Vagina (tissue), 2 donors: ENCODE data around the gene MAD1L1. TPM values are rescaled to one million over a fixed set of nuclear protein-coding genes. Genes with fewer than 3 reads are reported as not detected.

Experiments
- DNase-seq, 2 donors: peaks; one replicate each; pipeline ENCODE4 v3.0.0-alpha.2; 2017; ENCODE audit errors: extremely low spot score in 2 of 2
- H3K27ac ChIP-seq: fragments of 200-600 bp; sonication (generic); one replicate; pipeline ENCODE4 v1.5.1; 2019
- H3K27me3 ChIP-seq: fragments of 200-600 bp; sonication (generic); one replicate; pipeline ENCODE4 v1.5.1; 2019
- H3K36me3 ChIP-seq, 2 donors: fragments of 200-600 bp; sonication (generic); one replicate each; pipeline ENCODE4 v1.5.1; 2017 to 2019
- H3K4me1 ChIP-seq: fragments of 200-600 bp; sonication (generic); one replicate; pipeline ENCODE4 v1.5.1; 2019
- H3K4me3 ChIP-seq, 2 donors: fragments of 200-600 bp; sonication (generic); 1 replicate in 1 of 2; 2 replicates in 1 of 2; pipeline ENCODE4 v1.5.1; 2016 to 2019
- H3K9me3 ChIP-seq: fragments of 200-600 bp; sonication (generic); one replicate; pipeline ENCODE4 v1.5.1; 2019
- POLR2A ChIP-seq, 2 donors: fragments of 450-650 bp; IDR thresholded peaks; one replicate each; pipeline ENCODE4 v1.6.1; 2017; ENCODE audit warnings: antibody characterized with exemption in 2 of 2, mild to moderate bottlenecking in 2 of 2, moderate library complexity in 2 of 2
- POLR2AphosphoS5 ChIP-seq, 2 donors: sonication (generic); formaldehyde crosslinking; IDR thresholded peaks; one replicate each; pipeline ENCODE4 v1.9.0; 2017; ENCODE audit warnings: antibody characterized with exemption in 2 of 2, mild to moderate bottlenecking in 2 of 2, low read depth in 1 of 2; ENCODE audit not compliant: insufficient read depth in 1 of 2
- intact Hi-C: fragments of 100-400 bp; cut with DNase I; formaldehyde crosslinking; loops from one replicate; pipeline ENCODE4 v1.15.1; 2023
- total RNA-seq: library from RNA; depleted of rRNA; stranded (reverse); fragments of >200 nt; gene quantifications from one replicate; pipeline ENCODE4 v1.2.3, GENCODE V29; 2016
- TF ChIP-seq, protein P1 (sequence below), 3 experiments: fragments of 450-650 bp in 2 of 3; fragments of 200-600 bp in 1 of 3; sonication (generic) in 1 of 3; IDR thresholded peaks; one replicate each; pipeline ENCODE4 v1.5.1; 2017 to 2019; ENCODE audit warnings: antibody characterized with exemption in 3 of 3, mild to moderate bottlenecking in 2 of 3, moderate library complexity in 2 of 3

Gene MAD1L1
- total RNA-seq, 1 donor from 2014 or later, result 62.4 TPM

DNA sequence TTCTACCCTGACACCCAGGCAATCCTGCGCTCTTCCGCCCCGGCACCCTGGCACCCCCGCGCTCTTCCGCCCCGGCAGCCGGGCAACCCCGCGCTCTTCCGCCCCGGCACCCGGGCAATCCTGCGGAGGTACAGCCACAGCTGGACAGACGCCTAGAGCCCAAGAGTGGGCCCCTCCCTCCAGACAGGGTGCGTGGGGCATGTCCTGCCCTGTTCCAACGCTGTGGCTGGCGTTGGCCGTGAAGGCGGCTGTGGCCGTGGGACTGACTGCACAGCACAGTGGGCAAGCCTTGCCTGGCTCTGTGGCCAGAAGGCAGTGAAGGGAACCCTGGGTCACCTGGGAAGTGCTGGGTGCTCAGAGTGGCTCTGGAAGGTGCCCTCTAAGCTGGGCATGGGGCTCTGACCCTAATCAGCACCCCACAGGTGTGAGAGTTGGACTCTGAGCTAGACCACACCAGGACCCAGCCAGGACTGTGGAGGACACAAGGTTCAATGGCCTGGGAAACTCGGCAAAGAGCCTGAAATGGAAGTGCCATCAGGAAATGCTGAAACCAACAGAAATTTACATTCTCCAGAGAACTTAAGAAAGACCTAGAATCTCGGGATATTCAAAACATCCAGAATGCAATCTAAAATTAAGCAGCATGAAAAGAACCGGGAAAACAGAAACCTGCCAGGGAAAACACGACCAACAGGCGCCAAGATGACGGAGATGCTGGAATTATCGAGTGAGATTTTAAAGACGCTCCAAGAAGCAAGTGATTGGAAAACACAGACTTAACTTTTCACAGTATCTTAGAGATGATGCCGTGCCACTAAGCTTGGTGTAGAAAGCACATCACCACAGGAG lies 309.1 kb downstream of the MAD1L1 start:
- TF ChIP-seq, protein P1, sequence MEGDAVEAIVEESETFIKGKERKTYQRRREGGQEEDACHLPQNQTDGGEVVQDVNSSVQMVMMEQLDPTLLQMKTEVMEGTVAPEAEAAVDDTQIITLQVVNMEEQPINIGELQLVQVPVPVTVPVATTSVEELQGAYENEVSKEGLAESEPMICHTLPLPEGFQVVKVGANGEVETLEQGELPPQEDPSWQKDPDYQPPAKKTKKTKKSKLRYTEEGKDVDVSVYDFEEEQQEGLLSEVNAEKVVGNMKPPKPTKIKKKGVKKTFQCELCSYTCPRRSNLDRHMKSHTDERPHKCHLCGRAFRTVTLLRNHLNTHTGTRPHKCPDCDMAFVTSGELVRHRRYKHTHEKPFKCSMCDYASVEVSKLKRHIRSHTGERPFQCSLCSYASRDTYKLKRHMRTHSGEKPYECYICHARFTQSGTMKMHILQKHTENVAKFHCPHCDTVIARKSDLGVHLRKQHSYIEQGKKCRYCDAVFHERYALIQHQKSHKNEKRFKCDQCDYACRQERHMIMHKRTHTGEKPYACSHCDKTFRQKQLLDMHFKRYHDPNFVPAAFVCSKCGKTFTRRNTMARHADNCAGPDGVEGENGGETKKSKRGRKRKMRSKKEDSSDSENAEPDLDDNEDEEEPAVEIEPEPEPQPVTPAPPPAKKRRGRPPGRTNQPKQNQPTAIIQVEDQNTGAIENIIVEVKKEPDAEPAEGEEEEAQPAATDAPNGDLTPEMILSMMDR (IDR thresholded peaks at IDR 0.05), result no peak
- TF ChIP-seq POLR2A (IDR thresholded peaks at IDR 0.05), result no peak
- TF ChIP-seq POLR2AphosphoS5 (IDR thresholded peaks at IDR 0.05; ENCODE audit: insufficient read depth in 1 of 2, low read depth in 1 of 2), result no peak
- intact Hi-C loops, result no loop called here
- H3K36me3 ChIP-seq, result no peaks in the 10 kb centered on the region

DNA sequence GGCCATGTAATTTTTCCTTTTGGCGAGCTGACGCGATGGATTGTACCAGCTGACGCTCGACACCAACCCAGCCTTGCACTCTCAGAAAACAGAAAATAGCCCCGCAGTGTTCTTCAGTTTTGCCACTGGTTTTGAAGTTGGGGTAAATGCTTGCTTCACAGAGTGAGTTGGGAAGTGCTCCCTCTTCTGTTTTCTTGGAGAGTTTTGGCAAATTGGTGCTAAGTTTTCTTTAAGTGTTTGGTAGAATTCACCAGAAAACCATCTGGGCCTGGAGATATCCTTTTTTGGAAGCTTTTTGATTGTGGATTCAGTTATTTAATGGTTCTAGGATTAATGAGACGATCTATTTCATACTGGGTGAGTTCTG lies 309.9 kb downstream of the MAD1L1 start:
- no peaks in the 10 kb centered on the region for H3K27me3 ChIP-seq
- H3K4me3 ChIP-seq, result no peak overlapping the region
- H3K4me1 ChIP-seq, result peaks cover 15% of the 10 kb centered on the region
- DNase-seq, result no peak
- peak overlapping the region; percentile 63 for H3K27ac ChIP-seq
- intact Hi-C loops, result no loop called here
- no peaks in the 10 kb centered on the region for H3K36me3 ChIP-seq
- no peaks in the 10 kb centered on the region for H3K9me3 ChIP-seq
- TF ChIP-seq POLR2A (IDR thresholded peaks at IDR 0.05), result no peak
- TF ChIP-seq, protein P1 (IDR thresholded peaks at IDR 0.05), result no peak
- no peak for TF ChIP-seq POLR2AphosphoS5 (IDR thresholded peaks at IDR 0.05; ENCODE audit: insufficient read depth in 1 of 2, low read depth in 1 of 2)

More for the DNA sequence above, 309.1 kb downstream of the MAD1L1 start:
- H3K27me3 ChIP-seq, result no peaks in the 10 kb centered on the region
- DNase-seq, result no peak
- no peaks in the 10 kb centered on the region for H3K9me3 ChIP-seq
- H3K4me1 ChIP-seq, result peaks cover 14% of the 10 kb centered on the region
- peak overlapping the region; percentile 13 for H3K27ac ChIP-seq
- H3K4me3 ChIP-seq, result no peak overlapping the region

DNA sequence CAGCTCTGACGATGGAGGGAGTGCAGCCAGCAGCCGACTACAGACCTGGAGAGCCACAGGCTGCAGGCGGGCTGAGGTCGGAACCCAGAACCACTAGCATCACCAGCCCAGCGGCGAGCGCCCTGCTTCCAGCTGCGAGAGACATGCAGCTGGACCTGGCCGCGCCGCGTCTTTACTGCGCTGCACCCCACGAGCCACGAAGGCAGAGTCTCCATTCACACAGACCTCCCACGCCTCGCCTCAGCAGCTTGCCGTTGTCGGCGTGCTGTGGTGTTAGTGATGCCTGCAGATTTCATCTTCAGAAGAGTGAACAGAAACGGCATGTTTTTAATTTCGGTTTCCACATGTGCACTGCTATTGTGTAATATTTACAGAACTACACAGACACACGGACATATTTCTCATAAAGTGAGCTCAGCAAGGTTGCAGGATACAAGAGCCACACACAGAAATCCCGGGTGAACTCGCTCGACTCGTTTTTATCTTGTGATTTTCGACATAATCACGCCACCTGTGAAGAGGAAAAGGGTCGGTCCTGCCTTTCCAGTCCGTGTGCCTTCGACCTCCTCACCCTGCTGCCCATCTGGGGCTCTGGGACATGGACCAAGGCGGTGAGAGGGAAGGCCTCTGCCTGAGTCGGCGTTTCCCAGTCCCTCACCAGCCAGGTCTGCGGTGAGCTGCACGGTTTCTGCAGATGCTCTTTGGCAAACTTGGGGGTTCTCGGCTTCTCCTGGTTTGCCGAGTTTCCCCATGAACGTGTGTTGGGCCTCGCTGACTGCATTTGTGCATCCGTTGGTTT lies 310.5 kb downstream of the MAD1L1 start:
- peak overlapping the region in 1 of 2 donors; percentile 9 for H3K4me3 ChIP-seq

DNA sequence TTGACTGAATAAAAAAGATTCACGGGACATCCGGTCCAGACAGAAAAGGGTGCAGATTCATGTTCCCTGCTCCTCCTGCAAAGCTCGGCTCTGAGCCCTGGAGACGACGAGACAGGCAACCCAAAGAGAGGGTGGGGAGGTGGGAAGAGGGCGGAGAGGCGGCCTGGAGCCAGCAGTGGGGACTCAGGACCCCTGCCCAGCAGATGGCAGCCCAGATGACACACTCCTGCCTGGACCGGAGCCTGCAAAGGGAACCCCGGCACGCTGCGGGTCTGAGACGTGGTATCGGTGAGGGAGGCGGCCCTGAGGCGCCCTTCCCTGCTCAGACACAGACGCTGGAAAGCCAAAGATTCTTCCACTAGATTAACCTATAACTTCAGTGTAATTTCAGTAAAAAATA lies 311.9 kb downstream of the MAD1L1 start:
- TF ChIP-seq POLR2AphosphoS5 (IDR thresholded peaks at IDR 0.05; ENCODE audit: insufficient read depth in 1 of 2, low read depth in 1 of 2) (no peak), POLR2A (IDR thresholded peaks at IDR 0.05) (no peak)
- TF ChIP-seq, protein P1 (IDR thresholded peaks at IDR 0.05), result no peak
- no peak overlapping the region for H3K27ac ChIP-seq
- H3K36me3 ChIP-seq, result no peaks in the 10 kb centered on the region
- no peaks in the 10 kb centered on the region for H3K27me3 ChIP-seq
- H3K9me3 ChIP-seq, result no peaks in the 10 kb centered on the region
- H3K4me3 ChIP-seq, result no peak overlapping the region
- peaks cover 31% of the 10 kb centered on the region for H3K4me1 ChIP-seq
- intact Hi-C loops, result no loop called here
- DNase-seq, result no peak

More for the DNA sequence above, 310.5 kb downstream of the MAD1L1 start:
- intact Hi-C loops, result no loop called here
- Histone ChIP-seq H3K36me3 (no peaks in the 10 kb centered on the region), H3K4me1 (peaks cover 21% of the 10 kb centered on the region), H3K27me3 (no peaks in the 10 kb centered on the region), H3K9me3 (no peaks in the 10 kb centered on the region), H3K27ac (peak overlapping the region; percentile 63)
- TF ChIP-seq POLR2A (IDR thresholded peaks at IDR 0.05), result no peak
- TF ChIP-seq, protein P1 (IDR thresholded peaks at IDR 0.05), result no peak
- peak; percentile 26 to 73 for TF ChIP-seq POLR2AphosphoS5 (IDR thresholded peaks at IDR 0.05; ENCODE audit: insufficient read depth in 1 of 2, low read depth in 1 of 2)
- no peak for DNase-seq
